ENCODE measurements around the gene FRAT2. TPM values are rescaled to one million over a fixed set of nuclear protein-coding genes. Genes with fewer than 3 reads are reported as not detected.
A peak's percentile ranks its signal among the peaks of the same experiment; 100 is the strongest.
"Not testable (repeated sequence)": the region's sequence is repeated elsewhere in the genome, so short reads cannot be mapped to it uniquely, and the experiment has no call there.

Gene FRAT2
- total and polyA plus RNA-seq, 4 experiments from 2014 or later, result 13.1 to 30.4 (median 22.1) TPM

GRCh38 chr10:97356318-97356914 lies 21.9 kb upstream of the FRAT2 start:
- H3K27ac ChIP-seq (ENCODE audit: low read depth, low read length), result no peak overlapping the region
- intact Hi-C loops (cut with micrococcal nuclease), result no loop called here
- ChIA-PET POLR2A (ENCODE audit: partially characterized antibody) (interaction anchor here (1.4 kb wide), 1 partner anchor 77 kb away, joined by 7 read pairs; no protein-coding TSS in a partner anchor), CTCF (ENCODE audit: partially characterized antibody) (interaction anchor here (1.1 to 10.4 kb wide), 8 partner anchors 9 to 146 kb away, joined by 3 to 103 read pairs (median 4); no protein-coding TSS in a partner anchor)
- H3K4me3 Mint-ChIP-seq, result no peak overlapping the region
- no peak overlapping the region for H3K4me3 ChIP-seq (ENCODE audit: low read length in 2 of 2)
- H3K36me3 ChIP-seq (ENCODE audit: insufficient read depth, low read length), result peaks cover 4% of the 10 kb centered on the region
- no peaks in the 10 kb centered on the region for H3K27me3 Mint-ChIP-seq
- H3K9me3 ChIP-seq (ENCODE audit: control insufficient read depth in 1 of 2, low read length in 2 of 2), result no peaks in the 10 kb centered on the region
- H3K4me1 ChIP-seq (ENCODE audit: insufficient read depth, low read length), result no peaks in the 10 kb centered on the region
- H3K9me3 Mint-ChIP-seq, result no peaks in the 10 kb centered on the region
- H3K4me1 Mint-ChIP-seq, result no peaks in the 10 kb centered on the region
- no peak for DNase-seq
- H3K27ac Mint-ChIP-seq, result peak overlapping the region in 1 of 7 donors; percentile 11
- H3K36me3 Mint-ChIP-seq, result peaks cover 12 to 29% of the 10 kb centered on the region in 2 donors
- H3K27me3 ChIP-seq (ENCODE audit: insufficient read depth, low read length), result no peaks in the 10 kb centered on the region

- ChIA-PET POLR2A (ENCODE audit: partially characterized antibody) (interaction anchor here (1.4 kb wide), 1 partner anchor 76 kb away, joined by 7 read pairs; no protein-coding TSS in a partner anchor), CTCF (ENCODE audit: partially characterized antibody) (interaction anchor here (1.1 to 10.4 kb wide), 10 partner anchors 10 to 283 kb away, joined by 3 to 103 read pairs (median 5); no protein-coding TSS in a partner anchor)
- no peaks in the 10 kb centered on the region for H3K4me1 ChIP-seq (ENCODE audit: insufficient read depth, low read length)
- no peaks in the 10 kb centered on the region for H3K9me3 ChIP-seq (ENCODE audit: control insufficient read depth in 1 of 2, low read length in 2 of 2)
- intact Hi-C loops (cut with micrococcal nuclease), result loop anchor here (2.0 kb wide), 1 partner anchor 77 kb away; no protein-coding TSS in a partner anchor
- peak in 4 of 5 donors; percentile 16 to 30 (median 20) for DNase-seq
- H3K4me3 ChIP-seq (ENCODE audit: low read length in 2 of 2), result no peak overlapping the region
- no peaks in the 10 kb centered on the region for H3K4me1 Mint-ChIP-seq
- H3K36me3 Mint-ChIP-seq, result peaks cover 12 to 26% of the 10 kb centered on the region in 2 donors
- no peaks in the 10 kb centered on the region for H3K27me3 Mint-ChIP-seq
- H3K4me3 Mint-ChIP-seq, result no peak overlapping the region
- H3K27ac Mint-ChIP-seq, result peak overlapping the region in 3 of 7 donors; percentile 22 to 52 (median 48)
- no peak overlapping the region for H3K27ac ChIP-seq (ENCODE audit: low read depth, low read length)
- H3K9me3 Mint-ChIP-seq, result no peaks in the 10 kb centered on the region
- H3K36me3 ChIP-seq (ENCODE audit: insufficient read depth, low read length), result peaks cover 4% of the 10 kb centered on the region
- no peaks in the 10 kb centered on the region for H3K27me3 ChIP-seq (ENCODE audit: insufficient read depth, low read length)
Observed at GRCh38 chr10:97355571-97355975, 21.0 kb upstream of the FRAT2 start.

GRCh38 chr10:97353945-97354344 lies 19.4 kb upstream of the FRAT2 start:
- H3K27ac Mint-ChIP-seq, result no peak overlapping the region
- H3K27me3 ChIP-seq (ENCODE audit: insufficient read depth, low read length), result no peaks in the 10 kb centered on the region
- H3K27me3 Mint-ChIP-seq, result no peaks in the 10 kb centered on the region
- no peak overlapping the region for H3K4me3 ChIP-seq (ENCODE audit: low read length in 2 of 2)
- H3K9me3 Mint-ChIP-seq, result no peaks in the 10 kb centered on the region
- ChIA-PET POLR2A (ENCODE audit: partially characterized antibody) (no interaction called here), CTCF (ENCODE audit: partially characterized antibody) (interaction anchor here (1.5 to 10.4 kb wide), 2 partner anchors 70 to 75 kb away, joined by 3 to 103 read pairs; no protein-coding TSS in a partner anchor)
- intact Hi-C loops (cut with micrococcal nuclease), result loop anchor here (2.0 kb wide), 1 partner anchor 75 kb away; no protein-coding TSS in a partner anchor
- no peak for DNase-seq
- peaks cover 12 to 18% of the 10 kb centered on the region in 2 donors for H3K36me3 Mint-ChIP-seq
- no peaks in the 10 kb centered on the region for H3K36me3 ChIP-seq (ENCODE audit: insufficient read depth, low read length)
- H3K4me3 Mint-ChIP-seq, result no peak overlapping the region
- no peaks in the 10 kb centered on the region for H3K9me3 ChIP-seq (ENCODE audit: control insufficient read depth in 1 of 2, low read length in 2 of 2)
- no peaks in the 10 kb centered on the region for H3K4me1 ChIP-seq (ENCODE audit: insufficient read depth, low read length)
- H3K27ac ChIP-seq (ENCODE audit: low read depth, low read length), result no peak overlapping the region
- H3K4me1 Mint-ChIP-seq, result no peaks in the 10 kb centered on the region

GRCh38 chr10:97349752-97350513 lies 15.4 kb upstream of the FRAT2 start:
- H3K9me3 Mint-ChIP-seq, result no peaks in the 10 kb centered on the region
- no peaks in the 10 kb centered on the region for H3K27me3 Mint-ChIP-seq
- Histone ChIP-seq H3K4me1 (ENCODE audit: insufficient read depth, low read length) (no peaks in the 10 kb centered on the region), H3K36me3 (ENCODE audit: insufficient read depth, low read length) (no peaks in the 10 kb centered on the region), H3K27me3 (ENCODE audit: insufficient read depth, low read length) (no peaks in the 10 kb centered on the region), H3K27ac (ENCODE audit: low read depth, low read length) (no peak overlapping the region), H3K9me3 (ENCODE audit: control insufficient read depth in 1 of 2, low read length in 2 of 2) (no peaks in the 10 kb centered on the region), H3K4me3 (ENCODE audit: low read length in 2 of 2) (no peak overlapping the region)
- DNase-seq, result no peak
- CTCF ChIA-PET (ENCODE audit: partially characterized antibody), result interaction anchor here (0.8 to 10.4 kb wide), 4 partner anchors 8 to 140 kb away, joined by 3 to 103 read pairs (median 3); no protein-coding TSS in a partner anchor
- H3K4me3 Mint-ChIP-seq, result no peak overlapping the region
- no peaks in the 10 kb centered on the region for H3K4me1 Mint-ChIP-seq
- H3K27ac Mint-ChIP-seq, result no peak overlapping the region
- intact Hi-C loops (cut with micrococcal nuclease), result no loop called here
- POLR2A ChIA-PET (ENCODE audit: partially characterized antibody), result interaction anchor here (1.7 kb wide), 1 partner anchor 31 kb away, joined by 7 read pairs; the partner anchor contains the start of gene FRAT1
- H3K36me3 Mint-ChIP-seq, result no peaks in the 10 kb centered on the region

GRCh38 chr10:97347317-97347716 lies 12.8 kb upstream of the FRAT2 start:
- POLR2A ChIA-PET (ENCODE audit: partially characterized antibody), result no interaction called here
- no peak overlapping the region for H3K4me3 Mint-ChIP-seq

GRCh38 chr10:97343664-97344063 lies 9.1 kb upstream of the FRAT2 start:
- DNase-seq; intact Hi-C loops (cut with micrococcal nuclease); H3K9me3 Mint-ChIP-seq; H3K9me3 ChIP-seq (ENCODE audit: control insufficient read depth in 1 of 2, low read length in 2 of 2); H3K36me3 Mint-ChIP-seq; H3K27ac ChIP-seq (ENCODE audit: low read depth, low read length); H3K27ac Mint-ChIP-seq; H3K4me3 Mint-ChIP-seq; POLR2A ChIA-PET (ENCODE audit: partially characterized antibody); H3K4me3 ChIP-seq (ENCODE audit: low read length in 2 of 2); H3K36me3 ChIP-seq (ENCODE audit: insufficient read depth, low read length); H3K4me1 Mint-ChIP-seq; H3K27me3 Mint-ChIP-seq; H3K4me1 ChIP-seq (ENCODE audit: insufficient read depth, low read length); H3K27me3 ChIP-seq (ENCODE audit: insufficient read depth, low read length): not testable (repeated sequence)
- CTCF ChIA-PET (ENCODE audit: partially characterized antibody), result interaction anchor here (0.9 to 1.7 kb wide), 4 partner anchors 15 to 65 kb away, joined by 3 to 6 read pairs (median 3); no protein-coding TSS in a partner anchor

More at GRCh38 chr10:97347317-97347716, 12.8 kb upstream of the FRAT2 start:
- no peaks in the 10 kb centered on the region for H3K36me3 Mint-ChIP-seq
- CTCF ChIA-PET (ENCODE audit: partially characterized antibody), result interaction anchor here (0.6 to 1.1 kb wide), 2 partner anchors 58 to 137 kb away, joined by 3 read pairs; no protein-coding TSS in a partner anchor
- intact Hi-C loops (cut with micrococcal nuclease), result no loop called here
- Histone ChIP-seq H3K27ac (ENCODE audit: low read depth, low read length) (no peak overlapping the region), H3K4me3 (ENCODE audit: low read length in 2 of 2) (no peak overlapping the region), H3K9me3 (ENCODE audit: control insufficient read depth in 1 of 2, low read length in 2 of 2) (no peaks in the 10 kb centered on the region), H3K27me3 (ENCODE audit: insufficient read depth, low read length) (no peaks in the 10 kb centered on the region), H3K36me3 (ENCODE audit: insufficient read depth, low read length) (no peaks in the 10 kb centered on the region), H3K4me1 (ENCODE audit: insufficient read depth, low read length) (no peaks in the 10 kb centered on the region)
- H3K9me3 Mint-ChIP-seq, result peaks cover 0 to 2% (median 0%) of the 10 kb centered on the region in 8 donors
- no peaks in the 10 kb centered on the region for H3K27me3 Mint-ChIP-seq
- H3K4me1 Mint-ChIP-seq, result no peaks in the 10 kb centered on the region
- no peak overlapping the region for H3K27ac Mint-ChIP-seq
- DNase-seq, result no peak

GRCh38 chr10:97341416-97341815 lies 6.9 kb upstream of the FRAT2 start:
- no peaks in the 10 kb centered on the region for H3K36me3 ChIP-seq (ENCODE audit: insufficient read depth, low read length)
- POLR2A ChIA-PET (ENCODE audit: partially characterized antibody), result interaction anchor here (1.2 kb wide), 1 partner anchor 22 kb away, joined by 4 read pairs; the partner anchor contains the start of gene FRAT1
- no peaks in the 10 kb centered on the region for H3K27me3 ChIP-seq (ENCODE audit: insufficient read depth, low read length)
- Mint-ChIP-seq H3K4me3 (no peak overlapping the region), H3K4me1 (no peaks in the 10 kb centered on the region), H3K27me3 (peaks cover 0 to 1% of the 10 kb centered on the region in 2 donors), H3K9me3 (peaks cover 0 to 4% (median 0%) of the 10 kb centered on the region in 8 donors), H3K27ac (no peak overlapping the region), H3K36me3 (no peaks in the 10 kb centered on the region)
- H3K4me1 ChIP-seq (ENCODE audit: insufficient read depth, low read length), result no peaks in the 10 kb centered on the region
- intact Hi-C loops (cut with micrococcal nuclease), result no loop called here
- H3K27ac ChIP-seq (ENCODE audit: low read depth, low read length), result no peak overlapping the region
- no peak overlapping the region for H3K4me3 ChIP-seq (ENCODE audit: low read length in 2 of 2)
- CTCF ChIA-PET (ENCODE audit: partially characterized antibody), result no interaction called here
- H3K9me3 ChIP-seq (ENCODE audit: control insufficient read depth in 1 of 2, low read length in 2 of 2), result no peaks in the 10 kb centered on the region
- DNase-seq, result no peak
